Muscle layer of colon (tissue), 2 donors: ENCODE data around the gene BTF3L4.

ENCODE experiments used
- H3K27ac ChIP-seq: one replicate; pipeline ENCODE4 v1.7.0; 2013; ENCODE audit warnings: low read depth, mild to moderate bottlenecking, low read length, moderate library complexity
- H3K27me3 ChIP-seq, 2 donors: one replicate each; pipeline ENCODE4 v1.7.0; 2013; ENCODE audit warnings: low read length in 2 of 2, mild to moderate bottlenecking in 2 of 2; ENCODE audit not compliant: insufficient read depth in 2 of 2, control insufficient read depth in 1 of 2
- H3K36me3 ChIP-seq: one replicate; pipeline ENCODE4 v1.7.0; 2013; ENCODE audit warnings: mild to moderate bottlenecking, low read length; ENCODE audit not compliant: insufficient read depth
- H3K4me1 ChIP-seq: one replicate; pipeline ENCODE4 v1.7.0; 2013; ENCODE audit warnings: mild to moderate bottlenecking, low read length; ENCODE audit not compliant: insufficient read depth
- H3K4me3 ChIP-seq, 2 donors: one replicate each; pipeline ENCODE4 v1.7.0; 2013; ENCODE audit warnings: low read length in 2 of 2, low read depth in 1 of 2, mild to moderate bottlenecking in 1 of 2, moderate library complexity in 1 of 2
- H3K9ac ChIP-seq: one replicate; pipeline ENCODE4 v1.7.0; 2013; ENCODE audit warnings: low read length
- H3K9me3 ChIP-seq: one replicate; pipeline ENCODE4 v1.7.0; 2013; ENCODE audit warnings: mild to moderate bottlenecking, low read length
- donor health status: abdominal sarcoma.
- donor health status: Adenocarcinoma of cecum.

Gene BTF3L4

GRCh38 chr1:52127181-52128180, 71.4 kb downstream of the BTF3L4 start:
- Histone ChIP-seq H3K27me3 (no peaks in the 10 kb centered on the region), H3K4me3 (no peak overlapping the region), H3K9me3 (no peaks in the 10 kb centered on the region)

GRCh38 chr1:52139817-52140540, 83.9 kb downstream of the BTF3L4 start:
- no peak overlapping the region for H3K9ac ChIP-seq

More at GRCh38 chr1:52127181-52128180, 71.4 kb downstream of the BTF3L4 start:
- Histone ChIP-seq H3K4me1 (no peaks in the 10 kb centered on the region), H3K9ac (no peak overlapping the region), H3K27ac (no peak overlapping the region), H3K36me3 (no peaks in the 10 kb centered on the region)

More at GRCh38 chr1:52139817-52140540, 83.9 kb downstream of the BTF3L4 start:
- H3K27me3 ChIP-seq = no peaks in the 10 kb centered on the region
- H3K9me3 ChIP-seq = no peaks in the 10 kb centered on the region
- no peak overlapping the region for H3K4me3 ChIP-seq
- H3K4me1 ChIP-seq = peaks cover 24% of the 10 kb centered on the region
- H3K27ac ChIP-seq = no peak overlapping the region
- H3K36me3 ChIP-seq = no peaks in the 10 kb centered on the region
